Fibroblast of mammary gland (primary cell): Measurements from ENCODE around the gene TBC1D22A.
A peak's percentile ranks its signal among the peaks of the same experiment; 100 is the strongest.
"Not testable (repeated sequence)": the region's sequence is repeated elsewhere in the genome, so short reads cannot be mapped to it uniquely, and the experiment has no call there.

ENCODE experiments used
- DNase-seq: peaks from one replicate; pipeline ENCODE4 v3.0.0-alpha.2; 2010; ENCODE audit warnings: low read depth
- H3K4me3 ChIP-seq: 2 replicates; pipeline ENCODE4 v1.5.1; 2011; ENCODE audit warnings: low read depth, mild to moderate bottlenecking, low read length, moderate library complexity; ENCODE audit not compliant: control insufficient read depth
- TF ChIP-seq, protein P1 (sequence below): conservative IDR thresholded peaks from 2 replicates; pipeline ENCODE4 v1.5.1; 2011; ENCODE audit warnings: low read depth, low read length, inconsistent platforms; ENCODE audit not compliant: control insufficient read depth, insufficient read depth

The TBC1D22A gene

DNA sequence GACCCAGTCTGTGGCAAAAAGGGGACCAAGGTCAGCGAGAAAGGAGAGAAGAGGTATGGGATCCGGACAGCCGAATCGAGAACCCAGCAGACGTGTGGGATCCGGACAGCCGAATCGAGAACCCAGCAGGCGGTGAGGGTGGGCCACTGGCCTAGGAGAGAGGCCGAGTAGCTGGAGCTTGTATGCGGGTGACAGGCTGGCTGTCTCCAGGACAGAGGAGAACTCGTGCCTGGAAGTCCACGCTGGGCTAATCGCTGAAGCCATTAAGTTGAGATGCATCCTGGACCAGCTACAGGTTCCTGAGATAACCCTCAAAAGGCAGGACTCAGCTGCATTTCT is 30.4 kb upstream of the TBC1D22A start:
- DNase-seq: no peak
- H3K4me3 ChIP-seq: no peak overlapping the region
- TF ChIP-seq, protein P1, sequence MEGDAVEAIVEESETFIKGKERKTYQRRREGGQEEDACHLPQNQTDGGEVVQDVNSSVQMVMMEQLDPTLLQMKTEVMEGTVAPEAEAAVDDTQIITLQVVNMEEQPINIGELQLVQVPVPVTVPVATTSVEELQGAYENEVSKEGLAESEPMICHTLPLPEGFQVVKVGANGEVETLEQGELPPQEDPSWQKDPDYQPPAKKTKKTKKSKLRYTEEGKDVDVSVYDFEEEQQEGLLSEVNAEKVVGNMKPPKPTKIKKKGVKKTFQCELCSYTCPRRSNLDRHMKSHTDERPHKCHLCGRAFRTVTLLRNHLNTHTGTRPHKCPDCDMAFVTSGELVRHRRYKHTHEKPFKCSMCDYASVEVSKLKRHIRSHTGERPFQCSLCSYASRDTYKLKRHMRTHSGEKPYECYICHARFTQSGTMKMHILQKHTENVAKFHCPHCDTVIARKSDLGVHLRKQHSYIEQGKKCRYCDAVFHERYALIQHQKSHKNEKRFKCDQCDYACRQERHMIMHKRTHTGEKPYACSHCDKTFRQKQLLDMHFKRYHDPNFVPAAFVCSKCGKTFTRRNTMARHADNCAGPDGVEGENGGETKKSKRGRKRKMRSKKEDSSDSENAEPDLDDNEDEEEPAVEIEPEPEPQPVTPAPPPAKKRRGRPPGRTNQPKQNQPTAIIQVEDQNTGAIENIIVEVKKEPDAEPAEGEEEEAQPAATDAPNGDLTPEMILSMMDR: no peak

DNA sequence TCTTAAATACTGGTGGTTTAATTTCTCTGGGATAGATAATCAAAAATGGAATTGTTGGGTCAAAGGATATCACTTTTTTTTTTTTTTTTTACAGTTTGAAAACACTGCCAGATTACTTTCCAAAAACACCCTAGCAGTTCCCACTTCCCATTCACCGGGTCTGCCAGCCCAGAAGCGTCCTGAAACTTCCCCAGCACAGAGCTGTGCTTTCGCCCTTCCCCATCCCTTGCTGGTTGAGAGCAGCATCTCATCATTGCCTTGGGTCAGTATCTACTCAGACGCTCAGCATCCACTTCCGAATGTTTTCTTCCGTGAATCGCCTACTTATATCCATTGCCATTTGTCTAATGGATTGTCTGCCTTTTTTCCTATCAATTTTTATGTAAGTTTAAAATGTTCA is 29.9 kb upstream of the TBC1D22A start:
- no peak overlapping the region for H3K4me3 ChIP-seq
- DNase-seq: no peak
- TF ChIP-seq, protein P1: no peak

DNA sequence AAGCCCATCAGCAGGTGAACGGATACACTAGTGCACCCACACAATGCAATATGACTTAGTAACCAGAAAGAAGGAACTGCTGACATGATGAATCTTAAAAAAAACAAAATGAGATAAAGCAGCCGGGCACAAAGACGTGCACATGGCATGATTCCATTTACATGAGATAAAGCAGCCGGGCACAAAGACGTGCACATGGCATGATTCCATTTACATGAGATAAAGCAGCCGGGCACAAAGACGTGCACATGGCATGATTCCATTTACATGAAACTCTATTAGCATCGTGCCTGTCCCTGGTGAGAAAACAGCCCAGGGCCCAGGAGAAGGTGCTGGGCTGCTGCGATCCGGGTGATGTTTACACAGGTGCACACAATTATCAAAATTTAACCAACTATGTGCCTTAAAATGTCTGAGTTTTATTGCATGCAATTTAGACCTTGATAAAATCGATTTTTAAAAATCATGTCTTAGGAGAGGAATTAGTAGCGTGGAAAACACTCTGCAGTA is 28.2 kb upstream of the TBC1D22A start:
- not testable (repeated sequence) for H3K4me3 ChIP-seq, DNase-seq

DNA sequence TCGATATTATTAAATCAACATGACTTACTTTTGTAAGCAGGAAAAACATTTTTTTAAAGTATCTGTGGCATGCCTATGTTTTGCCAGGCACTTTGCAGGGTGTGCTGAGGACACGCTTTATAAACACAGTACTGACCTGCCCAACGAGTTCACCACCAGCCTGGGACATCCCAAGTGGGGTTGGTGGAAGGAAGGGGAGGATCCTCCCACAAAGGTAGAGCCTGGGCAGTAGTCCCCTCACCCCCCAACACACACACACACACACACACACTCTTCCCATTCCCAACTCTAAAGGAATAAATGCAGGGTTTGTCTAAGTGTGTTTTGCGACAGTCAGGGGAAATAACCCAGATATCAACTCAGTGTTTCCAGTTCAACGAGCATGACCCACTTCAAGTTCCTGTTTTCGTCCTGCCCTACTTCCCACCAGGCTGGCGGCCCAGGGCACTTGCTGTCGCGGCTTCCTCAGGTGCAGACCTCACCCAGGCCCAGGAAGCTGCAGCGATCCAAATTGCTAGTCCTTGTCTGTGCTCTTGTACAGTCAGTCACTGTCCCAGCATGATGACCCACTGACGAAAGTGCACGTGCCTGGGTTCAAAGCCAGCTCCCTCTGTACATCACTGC is 27.5 kb upstream of the TBC1D22A start:
- TF ChIP-seq, protein P1: no peak
- no peak for DNase-seq
- no peak overlapping the region for H3K4me3 ChIP-seq

DNA sequence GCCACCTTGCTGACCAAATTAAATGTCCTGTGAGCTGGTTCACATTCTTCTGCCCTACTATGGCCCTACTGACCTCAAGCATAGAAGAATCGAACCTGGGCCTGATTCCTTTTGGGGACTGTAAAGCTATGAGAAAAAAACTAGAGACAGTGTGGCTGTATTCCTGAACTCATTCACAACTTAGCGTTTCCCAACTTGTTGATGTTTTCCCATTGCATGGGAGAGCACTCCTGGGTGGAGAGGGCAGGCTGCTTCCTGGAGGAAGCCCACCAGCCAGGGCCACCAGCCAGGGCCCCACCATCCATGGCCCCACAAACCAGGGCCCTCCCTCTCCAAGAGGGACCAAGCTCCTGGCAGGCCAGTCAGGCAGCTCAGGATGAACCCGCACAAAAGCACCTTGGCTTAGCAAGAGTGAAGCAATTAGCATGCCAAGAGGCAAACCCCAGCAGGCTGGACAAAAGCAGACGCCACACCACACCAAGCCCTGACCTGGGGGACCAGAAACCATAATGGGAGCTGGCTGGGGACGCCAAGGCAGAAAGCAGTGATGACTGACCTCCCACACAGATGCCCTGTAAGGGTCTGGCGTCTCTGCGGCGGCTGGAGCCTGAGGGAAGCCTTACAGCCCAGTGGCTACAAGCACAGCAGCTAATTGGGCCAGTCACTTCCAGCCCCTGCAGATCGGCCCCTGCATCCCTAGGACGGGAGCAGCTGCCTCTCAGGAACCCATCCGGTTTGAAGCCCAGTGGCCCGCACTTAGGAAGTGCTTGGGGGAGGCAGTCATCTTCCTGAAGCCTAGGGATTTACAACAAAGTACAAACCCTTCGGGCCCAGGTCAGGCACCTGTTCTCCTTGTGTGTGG is 26.5 kb upstream of the TBC1D22A start:
- TF ChIP-seq, protein P1: no peak
- no peak overlapping the region for H3K4me3 ChIP-seq
- no peak for DNase-seq

DNA sequence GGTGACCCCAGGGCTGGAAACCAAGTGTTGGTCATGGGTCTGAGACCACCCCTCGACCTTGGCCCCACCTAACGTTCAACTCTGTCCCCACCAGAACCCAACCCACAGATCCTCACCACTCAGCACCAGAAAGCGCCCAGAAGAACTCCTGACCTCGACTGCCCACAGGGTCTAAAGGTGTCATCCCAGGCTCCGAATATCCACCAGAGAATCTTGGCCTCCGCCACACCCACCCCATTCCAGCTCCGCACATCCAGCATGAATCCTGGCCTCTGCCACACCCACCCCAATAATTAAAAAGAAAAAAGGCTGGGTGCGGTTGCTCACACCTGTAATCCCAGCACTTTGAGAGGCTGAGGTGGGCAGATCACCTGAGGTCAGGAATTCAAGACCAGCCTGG is 25.7 kb upstream of the TBC1D22A start:
- peak overlapping the region; percentile 66 for H3K4me3 ChIP-seq
- no peak for DNase-seq
- TF ChIP-seq, protein P1: no peak
